HepG2 (cell line): ENCODE measurements around the gene STK39. TPM values are rescaled to one million over a fixed set of nuclear protein-coding genes. Genes with fewer than 3 reads are reported as not detected.

Source experiments
- ATAC-seq: fragments of 200-7000 bp; cut with Tn5 transposase; 3 replicates; pipeline ENCODE4 v1.9.1; 2020; ENCODE audit warnings: mild to moderate bottlenecking, moderate library complexity
- BruUV-seq: library from RNA; stranded (reverse); fragments of 400-500 nt; replicated peaks from 2 replicates; lab custom pipeline; 2021; lab: Mats Ljungman, UMichigan
- CTCF ChIA-PET: fragments of 300-600 bp; formaldehyde crosslinking; extraction: SDS; loops from one replicate; lab custom pipeline; 2021; ENCODE audit warnings: low total read pairs, inconsistent platforms, low intra/inter-chr PET ratio; lab: Yijun Ruan, JAX
- POLR2A ChIA-PET: fragments of 350-600 bp; sonication (Branson Sonifier 250); formaldehyde crosslinking; loops from one replicate; lab custom pipeline; 2020; ENCODE audit warnings: antibody characterized with exemption, inconsistent platforms; lab: Yijun Ruan, JAX
- DNase-seq: peaks from one replicate; pipeline ENCODE4 v3.0.0-alpha.2; 2015; ENCODE audit warnings: low spot score
- FAIRE-seq: peaks from 3 replicates; lab custom pipeline; 2011; peaks lifted over from hg19 to GRCh38; lab: Jason Lieb, UNC
- H2AFZ ChIP-seq: one replicate; pipeline ENCODE4 v1.6.1; 2011; ENCODE audit warnings: low read length, inconsistent platforms
- H3K27ac ChIP-seq: fragments of 300-600 bp; 3 replicates; pipeline ENCODE4 v1.8.0; 2011; ENCODE audit warnings: mixed run types, mild to moderate bottlenecking, mixed read lengths, low read length, inconsistent platforms; ENCODE audit not compliant: insufficient read depth; ENCODE audit errors: extremely low read length
- H3K27me3 ChIP-seq, 2 experiments: fragments of 200-600 bp in 1 of 2; 2 replicates in 1 of 2; 3 replicates in 1 of 2; pipeline versions ENCODE4 v1.6.0 to v1.8.0; 2011; ENCODE audit warnings: low read length in 2 of 2, mild to moderate bottlenecking in 2 of 2, moderate library complexity in 2 of 2, inconsistent platforms in 1 of 2; ENCODE audit not compliant: insufficient read depth in 2 of 2, control insufficient read depth in 1 of 2
- H3K36me3 ChIP-seq, 2 experiments: fragments of 200-600 bp in 1 of 2; replicated peaks in 1 of 2; 2 replicates in 1 of 2; 3 replicates in 1 of 2; pipeline versions ENCODE4 v1.5.1 to v1.8.0; 2011; ENCODE audit warnings: low read length in 2 of 2, inconsistent platforms in 1 of 2; ENCODE audit not compliant: insufficient read depth in 2 of 2, control insufficient read depth in 1 of 2
- H3K4me1 ChIP-seq: 2 replicates; pipeline ENCODE4 v1.5.1; 2012; ENCODE audit warnings: low read length, inconsistent platforms; ENCODE audit not compliant: insufficient read depth
- H3K4me2 ChIP-seq: 2 replicates; pipeline ENCODE4 v1.6.0; 2011; ENCODE audit warnings: low read depth, low read length, inconsistent platforms
- H3K4me3 ChIP-seq, 3 experiments: fragments of 200-600 bp in 1 of 3; sonication (generic), shearing (Covaris generic) in 1 of 3; replicated peaks in 1 of 3; 2 replicates each; pipeline ENCODE4 v1.5.1; 2011 to 2016; ENCODE audit warnings: low read length in 3 of 3, inconsistent platforms in 2 of 3, low read depth in 2 of 3, mild to moderate bottlenecking in 2 of 3, control low read depth in 1 of 3, mixed read lengths in 1 of 3; ENCODE audit not compliant: insufficient read depth in 1 of 3
- H3K79me2 ChIP-seq: one replicate; pipeline ENCODE4 v1.6.1; 2011; ENCODE audit warnings: low read length, inconsistent platforms; ENCODE audit not compliant: insufficient read depth
- H3K9ac ChIP-seq: 2 replicates; pipeline ENCODE4 v1.6.0; 2011; ENCODE audit warnings: mild to moderate bottlenecking, low read depth, low read length, inconsistent platforms; ENCODE audit not compliant: insufficient read depth
- H3K9me3 ChIP-seq: 2 replicates; pipeline ENCODE4 v1.5.1; 2012; ENCODE audit warnings: mild to moderate bottlenecking, low read length
- H4K20me1 ChIP-seq: 2 replicates; pipeline ENCODE4 v1.6.0; 2011; ENCODE audit warnings: inconsistent platforms, mild to moderate bottlenecking, low read length, moderate library complexity; ENCODE audit not compliant: insufficient read depth
- ATF7-NPFF ChIP-seq: sonication (generic); formaldehyde crosslinking; IDR thresholded peaks from 2 replicates; pipeline ENCODE4 v1.8.1; 2023; ENCODE audit warnings: mild to moderate bottlenecking, low read depth, missing genetic modification reagents, moderate library complexity
- BORCS8-MEF2B ChIP-seq: sonication (generic); formaldehyde crosslinking; IDR thresholded peaks from 2 replicates; pipeline ENCODE4 v1.8.0; 2022; ENCODE audit warnings: mild to moderate bottlenecking, missing genetic modification reagents
- IRF1 ChIP-seq: sonication (generic); formaldehyde crosslinking; IDR thresholded peaks from 2 replicates; pipeline ENCODE4 v1.4.0; 2020; ENCODE audit warnings: low read depth, mild to moderate bottlenecking, missing genetic modification reagents
- IRX3 ChIP-seq: sonication (generic); formaldehyde crosslinking; IDR thresholded peaks from 2 replicates; pipeline ENCODE4 v1.8.1; 2023; ENCODE audit warnings: mild to moderate bottlenecking, low read depth, missing genetic modification reagents, borderline replicate concordance
- NFKB2 ChIP-seq: sonication (generic); formaldehyde crosslinking; IDR thresholded peaks from 2 replicates; pipeline ENCODE4 v1.4.0; 2020; ENCODE audit warnings: missing genetic modification reagents, borderline replicate concordance
- SNAPC4 ChIP-seq: sonication (generic); formaldehyde crosslinking; IDR thresholded peaks from 2 replicates; pipeline ENCODE4 v1.4.0; 2020; ENCODE audit warnings: mild to moderate bottlenecking, missing genetic modification reagents
- SOX6 ChIP-seq, 2 experiments: fragments of 450-650 bp in 1 of 2; sonication (generic) in 1 of 2; formaldehyde crosslinking in 1 of 2; IDR thresholded peaks; 2 replicates each; pipeline versions ENCODE4 v1.4.0 to v1.6.1; 2017 to 2020; ENCODE audit warnings: antibody characterized with exemption in 1 of 2, mild to moderate bottlenecking in 1 of 2, missing genetic modification reagents in 1 of 2
- TOE1 ChIP-seq: sonication (generic); formaldehyde crosslinking; IDR thresholded peaks from 2 replicates; pipeline ENCODE4 v1.4.0; 2020; ENCODE audit warnings: mild to moderate bottlenecking, missing genetic modification reagents
- ZC3H4 ChIP-seq: sonication (generic); formaldehyde crosslinking; IDR thresholded peaks from 2 replicates; pipeline ENCODE4 v1.4.0; 2020; ENCODE audit warnings: missing genetic modification reagents, borderline replicate concordance
- ZNF180 ChIP-seq: sonication (generic); formaldehyde crosslinking; IDR thresholded peaks from 2 replicates; pipeline ENCODE4 v1.4.0; 2020; ENCODE audit warnings: low read depth, missing genetic modification reagents, borderline replicate concordance
- ZNF674 ChIP-seq: sonication (generic); formaldehyde crosslinking; IDR thresholded peaks from 2 replicates; pipeline ENCODE4 v1.5.0; 2020; ENCODE audit warnings: low read depth, mild to moderate bottlenecking, missing genetic modification reagents
- WGBS: methylation state at CpG from one replicate; pipeline ENCODE4 v1.1.6; 2017; ENCODE audit warnings: low lambda C conversion rate; 5-methylcytosine and 5-hydroxymethylcytosine counted together
- in situ Hi-C: cut with HindIII; loops from 2 replicates; pipeline ENCODE4 v1.10.0; 2017; ENCODE audit warnings: low pct_unique_long_range_greater_than_20kb; ENCODE audit not compliant: extremely low pct_ligation_motif_present
- intact Hi-C: fragments of 100-400 bp; cut with micrococcal nuclease; formaldehyde crosslinking; loops from one replicate; pipeline ENCODE4 v1.10.0; 2022; ENCODE audit not compliant: unreplicated experiment
- polyA plus RNA-seq, 8 experiments: library from polyadenylated mRNA; depleted of rRNA in 3 of 8; stranded (reverse) in 7 of 8; unstranded in 1 of 8; fragments of >200 nt; fragmentation: Illumina TruSeq in 4 of 8; extraction: Trizol in 4 of 8; gene quantifications; 2 replicates each; pipeline versions ENCODE4 v1.2.1 to v1.2.3, GENCODE V29; 2011 to 2016; ENCODE audit warnings: low read depth in 4 of 8, missing spikeins in 1 of 8, mixed read lengths in 1 of 8; ENCODE audit not compliant: insufficient read depth in 1 of 8
- total RNA-seq, 5 experiments: library from RNA; depleted of rRNA; stranded (reverse); fragments of >200 nt; fragmentation: Illumina TruSeq; extraction: Trizol; gene quantifications; 2 replicates each; pipeline ENCODE4 v1.2.3, GENCODE V29; 2016; ENCODE audit warnings: low read depth in 1 of 5

Gene STK39
- total and polyA plus RNA-seq, 2 of the 13 experiments (the other 11 are each of a cell fraction or from before 2014, with no cell fraction given), result 27.3 to 38.4 TPM

- Histone ChIP-seq H3K79me2 (no peaks in the 10 kb centered on the region), H3K27me3 (no peaks in the 10 kb centered on the region), H3K4me1 (no peaks in the 10 kb centered on the region), H3K4me3 (no peak overlapping the region), H3K9me3 (no peaks in the 10 kb centered on the region), H4K20me1 (no peaks in the 10 kb centered on the region), H3K27ac (no peak overlapping the region), H3K36me3 (no peaks in the 10 kb centered on the region), H2AFZ (no peak overlapping the region), H3K4me2 (no peak overlapping the region), H3K9ac (no peak overlapping the region)
- 33% methylated on average over 7 of the region's 7 CpGs for WGBS
- ChIA-PET POLR2A (no interaction called here), CTCF (no interaction called here)
- ATAC-seq, result no peak
- no peak for FAIRE-seq
- no peak for DNase-seq
- no peak for TF ChIP-seq SOX6 (IDR thresholded peaks at IDR 0.05)
- TF ChIP-seq SOX6 (CRISPR knock-in tag; IDR thresholded peaks at IDR 0.05), result no peak
- TF ChIP-seq IRX3 (CRISPR knock-in tag), result no peak
- no peak for TF ChIP-seq NFKB2 (CRISPR knock-in tag)
- no peak for TF ChIP-seq ZNF674 (CRISPR knock-in tag)
- TF ChIP-seq SNAPC4, result no peak
- TF ChIP-seq ZC3H4 (CRISPR knock-in tag), result no peak
- TF ChIP-seq ZNF180, result no peak
- no peak for TF ChIP-seq TOE1 (CRISPR knock-in tag)
- no peak for TF ChIP-seq IRF1 (CRISPR knock-in tag)
- no peak for TF ChIP-seq ATF7-NPFF (CRISPR knock-in tag)
- TF ChIP-seq BORCS8-MEF2B (CRISPR knock-in tag), result no peak
- BruUV-seq, result no TSS peak
- intact Hi-C loops (loop anchor here (5.0 kb wide), 2 partner anchors 43 to 123 kb away; partner anchors contain the start of gene STK39), in situ Hi-C loops (no loop called here)
Observed at GRCh38 chr2:168290391-168290790, 43.0 kb upstream of the STK39 start.
